ENCODE results near the gene VIPR1. TPM values are rescaled to one million over a fixed set of nuclear protein-coding genes. Genes with fewer than 3 reads are reported as not detected.

The VIPR1 gene
- total and polyA plus RNA-seq, 7 donors = 2.6 to 50.6 (median 9.6) TPM

DNA sequence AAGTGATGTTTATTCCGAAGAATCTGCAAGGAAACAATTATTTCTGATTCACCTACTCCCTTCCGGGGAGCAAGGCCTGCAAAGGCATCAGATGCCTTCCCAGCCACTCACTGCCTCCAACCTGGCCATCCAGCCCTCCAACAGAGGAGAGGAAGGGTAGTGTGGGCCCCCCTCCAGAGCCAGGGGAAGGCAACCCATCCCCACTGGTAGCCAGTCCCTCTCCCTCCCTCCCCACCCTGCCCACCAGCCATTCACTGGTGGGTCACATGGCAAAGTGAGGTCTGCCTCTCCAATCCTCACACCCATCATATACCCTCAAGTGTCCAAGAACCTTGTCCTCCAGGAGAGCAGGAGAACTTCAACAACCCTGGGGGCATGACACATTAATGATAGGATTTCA lies 2.4 kb upstream of the VIPR1 start:
- H3K9me3 ChIP-seq = no peaks in the 10 kb centered on the region
- H3K36me3 ChIP-seq = no peaks in the 10 kb centered on the region
- no peak overlapping the region for H3K27ac ChIP-seq
- DNase-seq = peak; percentile 40
- H3K27me3 ChIP-seq = peaks cover 8 to 41% (median 37%) of the 10 kb centered on the region in 3 donors
- intact Hi-C loops (cut with DNase I) = no loop called here
- H3K4me3 ChIP-seq = no peak overlapping the region
- 59 to 60% methylated on average over 2 of the region's 2 CpGs for WGBS, 2 donors
- H3K4me1 ChIP-seq = peaks cover 0 to 22% (median 19%) of the 10 kb centered on the region in 4 donors
- no peak for TF ChIP-seq CTCF (IDR thresholded peaks at IDR 0.05)
- TF ChIP-seq POLR2A (IDR thresholded peaks at IDR 0.05) = no peak
- no peak for TF ChIP-seq POLR2AphosphoS5 (IDR thresholded peaks at IDR 0.05)
- TF ChIP-seq EP300 (IDR thresholded peaks at IDR 0.05) = no peak

- H3K36me3 ChIP-seq = no peaks in the 10 kb centered on the region
- peaks cover 0 to 22% (median 19%) of the 10 kb centered on the region in 4 donors for H3K4me1 ChIP-seq
- intact Hi-C loops (cut with DNase I) = no loop called here
- peaks cover 8 to 41% (median 37%) of the 10 kb centered on the region in 3 donors for H3K27me3 ChIP-seq
- TF ChIP-seq POLR2AphosphoS5 (IDR thresholded peaks at IDR 0.05) = no peak
- no peak for TF ChIP-seq CTCF (IDR thresholded peaks at IDR 0.05)
- no peak for TF ChIP-seq EP300 (IDR thresholded peaks at IDR 0.05)
- TF ChIP-seq POLR2A (IDR thresholded peaks at IDR 0.05) = no peak
- peak overlapping the region in 1 of 4 donors; percentile 48 for H3K4me3 ChIP-seq
- WGBS, 2 donors = 19 to 45% methylated on average over 4 of the region's 4 CpGs
- H3K27ac ChIP-seq = no peak overlapping the region
- DNase-seq = peak; percentile 35
- H3K9me3 ChIP-seq = no peaks in the 10 kb centered on the region
Observed at GRCh38 chr3:42500909-42501308, 1.5 kb upstream of the VIPR1 start.

GRCh38 chr3:42501321-42501680 lies 1.1 kb upstream of the VIPR1 start:
- intact Hi-C loops (cut with DNase I) = no loop called here
- Histone ChIP-seq H3K27ac (no peak overlapping the region), H3K9me3 (no peaks in the 10 kb centered on the region), H3K4me1 (peaks cover 0 to 22% (median 19%) of the 10 kb centered on the region in 4 donors), H3K4me3 (peak overlapping the region in 3 of 4 donors; percentile 42 to 49 (median 48)), H3K27me3 (peaks cover 8 to 41% (median 37%) of the 10 kb centered on the region in 3 donors), H3K36me3 (no peaks in the 10 kb centered on the region)
- no peak for TF ChIP-seq CTCF (IDR thresholded peaks at IDR 0.05)
- TF ChIP-seq POLR2AphosphoS5 (IDR thresholded peaks at IDR 0.05) = no peak
- TF ChIP-seq EP300 (IDR thresholded peaks at IDR 0.05) = no peak
- TF ChIP-seq POLR2A (IDR thresholded peaks at IDR 0.05) = no peak
- DNase-seq = no peak
- 3 to 6% methylated on average over 27 of the region's 27 CpGs for WGBS, 2 donors

GRCh38 chr3:42501681-42502428 lies 588 bp upstream of the VIPR1 start:
- Histone ChIP-seq H3K27ac (peak overlapping the region in 1 of 4 donors; percentile 6), H3K9me3 (no peaks in the 10 kb centered on the region), H3K4me3 (peak overlapping the region in 3 of 4 donors; percentile 42 to 49 (median 48)), H3K27me3 (peaks cover 8 to 41% (median 37%) of the 10 kb centered on the region in 3 donors), H3K36me3 (no peaks in the 10 kb centered on the region), H3K4me1 (peaks cover 0 to 22% (median 19%) of the 10 kb centered on the region in 4 donors)
- peak; percentile 68 for DNase-seq
- WGBS, 2 donors = 1% methylated on average over 46 of the region's 46 CpGs
- TF ChIP-seq CTCF (IDR thresholded peaks at IDR 0.05) (peak in 2 of 4 experiments; percentile 41 to 49), POLR2A (IDR thresholded peaks at IDR 0.05) (peak in 1 of 2 donors; percentile 31), POLR2AphosphoS5 (IDR thresholded peaks at IDR 0.05) (no peak)
- intact Hi-C loops (cut with DNase I) = no loop called here

All from sigmoid colon (tissue), 7 donors.